Endodermal cell (in vitro differentiated cells): ENCODE data around the gene PHLDB2. TPM values are rescaled to one million over a fixed set of nuclear protein-coding genes. Genes with fewer than 3 reads are reported as not detected.

Experiments
- DNase-seq: peaks from one replicate; pipeline ENCODE4 v3.0.0-alpha.2; 2017
- H3K27ac ChIP-seq: 2 replicates; pipeline ENCODE4 v1.5.1; 2013; ENCODE audit warnings: mild to moderate bottlenecking, low read depth, low read length, moderate library complexity
- H3K27me3 ChIP-seq: 2 replicates; pipeline ENCODE4 v1.6.1; 2013; ENCODE audit warnings: mild to moderate bottlenecking, low read length, moderate library complexity; ENCODE audit not compliant: insufficient read depth, control insufficient read depth, poor library complexity, severe bottlenecking
- H3K36me3 ChIP-seq: 2 replicates; pipeline ENCODE4 v1.7.0; 2013; ENCODE audit warnings: mild to moderate bottlenecking, low read length, moderate library complexity; ENCODE audit not compliant: control insufficient read depth, insufficient read depth
- H3K4me1 ChIP-seq: one replicate; pipeline ENCODE4 v1.7.0; 2013; ENCODE audit warnings: low read length; ENCODE audit not compliant: control insufficient read depth, insufficient read depth
- H3K4me3 ChIP-seq: 2 replicates; pipeline ENCODE4 v1.5.1; 2013; ENCODE audit warnings: mild to moderate bottlenecking, low read length, moderate library complexity
- H3K9ac ChIP-seq: 2 replicates; pipeline ENCODE4 v1.6.1; 2013; ENCODE audit warnings: mild to moderate bottlenecking, low read length, moderate library complexity; ENCODE audit not compliant: poor library complexity, severe bottlenecking; ENCODE audit errors: extremely low read depth
- H3K9me3 ChIP-seq: 2 replicates; pipeline ENCODE4 v1.6.1; 2013; ENCODE audit warnings: mild to moderate bottlenecking, low read length, moderate library complexity; ENCODE audit not compliant: control insufficient read depth
- H3K27ac Mint-ChIP-seq: 2 replicates; pipeline ENCODE4 v1.8.0; 2020; ENCODE audit warnings: mixed read lengths
- H3K27me3 Mint-ChIP-seq: 2 replicates; pipeline ENCODE4 v1.8.0; 2021; ENCODE audit warnings: mild to moderate bottlenecking, mixed read lengths; ENCODE audit not compliant: insufficient read depth
- H3K36me3 Mint-ChIP-seq: 2 replicates; pipeline ENCODE4 v1.8.0; 2020; ENCODE audit warnings: low read depth, mixed read lengths
- H3K4me1 Mint-ChIP-seq: 2 replicates; pipeline ENCODE4 v1.8.0; 2020; ENCODE audit warnings: mixed read lengths
- H3K4me3 Mint-ChIP-seq: 2 replicates; pipeline ENCODE4 v1.8.0; 2020; ENCODE audit warnings: mild to moderate bottlenecking, moderate library complexity, mixed read lengths
- H3K9me3 Mint-ChIP-seq: 2 replicates; pipeline ENCODE4 v1.8.0; 2020; ENCODE audit warnings: mild to moderate bottlenecking, mixed read lengths
- CTCF ChIP-seq: fragments of 200-600 bp; sonication (generic); conservative IDR thresholded peaks from 2 replicates; pipeline ENCODE4 v1.5.0; 2021; ENCODE audit warnings: antibody characterized with exemption, mild to moderate bottlenecking
- WGBS, 2 experiments: methylation state at CpG; one replicate each; pipeline versions ENCODE4 v1.1.5 to v1.1.7; 2013; ENCODE audit warnings: missing lambda C conversion rate in 2 of 2, mixed read lengths in 1 of 2; ENCODE audit not compliant: insufficient coverage in 1 of 2, insufficient read length in 1 of 2; 5-methylcytosine and 5-hydroxymethylcytosine counted together
- total RNA-seq, 2 donors: library from RNA; stranded (reverse); fragmentation: NEBNext Ultra II Directional in 1 of 2; extraction: Animal tissue kit (Norgen Biotek cat#: 25700) in 1 of 2; gene quantifications; 2 replicates in 1 of 2; 3 replicates in 1 of 2; pipeline ENCODE4 v1.2.1, GENCODE V29; 2021

Gene PHLDB2
- total RNA-seq, 2 donors from 2014 or later: 59.5 to 67.4 TPM

GRCh38 chr3:111862974-111863373 lies 3.9 kb downstream of the PHLDB2 start:
- Histone ChIP-seq H3K4me3 (peak overlapping the region; percentile 72), H3K9ac (no peak overlapping the region), H3K9me3 (no peaks in the 10 kb centered on the region), H3K27me3 (no peaks in the 10 kb centered on the region), H3K4me1 (peaks cover 28% of the 10 kb centered on the region), H3K36me3 (no peaks in the 10 kb centered on the region), H3K27ac (peak overlapping the region; percentile 28)
- Mint-ChIP-seq H3K27me3 (no peaks in the 10 kb centered on the region), H3K27ac (no peak overlapping the region), H3K4me1 (peaks cover 66% of the 10 kb centered on the region), H3K4me3 (peak overlapping the region; percentile 95), H3K36me3 (peaks cover 1% of the 10 kb centered on the region), H3K9me3 (no peaks in the 10 kb centered on the region)
- 61 to 72% methylated on average over 3 of the region's 3 CpGs for WGBS, 2 experiments
- no peak for DNase-seq
- TF ChIP-seq CTCF: no peak

GRCh38 chr3:111863942-111864694 lies 5.1 kb downstream of the PHLDB2 start:
- Mint-ChIP-seq H3K4me3 (peak overlapping the region; percentile 10), H3K27ac (no peak overlapping the region), H3K4me1 (peaks cover 69% of the 10 kb centered on the region), H3K27me3 (no peaks in the 10 kb centered on the region), H3K36me3 (peaks cover 5% of the 10 kb centered on the region), H3K9me3 (no peaks in the 10 kb centered on the region)
- 57 to 75% methylated on average over 1 to 2 of the region's 2 CpGs for whole genome bisulfite sequencing, 2 experiments
- H3K36me3 ChIP-seq: no peaks in the 10 kb centered on the region
- H3K9ac ChIP-seq: no peak overlapping the region
- H3K4me1 ChIP-seq: peaks cover 34% of the 10 kb centered on the region
- no peaks in the 10 kb centered on the region for H3K27me3 ChIP-seq
- no peak for TF ChIP-seq CTCF
- peak overlapping the region; percentile 72 for H3K4me3 ChIP-seq
- H3K9me3 ChIP-seq: no peaks in the 10 kb centered on the region
- DNase-seq: no peak
- H3K27ac ChIP-seq: no peak overlapping the region

- Mint-ChIP-seq H3K4me1 (peaks cover 78% of the 10 kb centered on the region), H3K9me3 (no peaks in the 10 kb centered on the region), H3K4me3 (no peak overlapping the region), H3K36me3 (peaks cover 5% of the 10 kb centered on the region), H3K27ac (peak overlapping the region; percentile 45), H3K27me3 (no peaks in the 10 kb centered on the region)
- peak overlapping the region; percentile 72 for H3K4me3 ChIP-seq
- WGBS, 2 experiments: 80 to 90% methylated on average over 4 to 6 of the region's 6 CpGs
- H3K9ac ChIP-seq: no peak overlapping the region
- no peak for DNase-seq
- H3K27me3 ChIP-seq: no peaks in the 10 kb centered on the region
- peaks cover 39% of the 10 kb centered on the region for H3K4me1 ChIP-seq
- H3K27ac ChIP-seq: no peak overlapping the region
- H3K9me3 ChIP-seq: no peaks in the 10 kb centered on the region
- TF ChIP-seq CTCF: no peak
- H3K36me3 ChIP-seq: no peaks in the 10 kb centered on the region
These were observed 6.0 kb downstream of the PHLDB2 start for GRCh38 chr3:111864821-111865656.
